GM19468 (cell line): ENCODE data around the gene GNA15.
"Not testable (repeated sequence)": the region's sequence is repeated elsewhere in the genome, so short reads cannot be mapped to it uniquely, and the experiment has no call there.

Experiments used
- ATAC-seq: cut with Tn5 transposase; IDR thresholded peaks from one replicate; pipeline ENCODE4 v1.9.1; 2021; ENCODE audit warnings: mild to moderate bottlenecking, moderate library complexity, moderate number of reproducible peaks; ENCODE audit not compliant: unreplicated experiment; ENCODE audit errors: extremely low read depth

The GNA15 gene

DNA sequence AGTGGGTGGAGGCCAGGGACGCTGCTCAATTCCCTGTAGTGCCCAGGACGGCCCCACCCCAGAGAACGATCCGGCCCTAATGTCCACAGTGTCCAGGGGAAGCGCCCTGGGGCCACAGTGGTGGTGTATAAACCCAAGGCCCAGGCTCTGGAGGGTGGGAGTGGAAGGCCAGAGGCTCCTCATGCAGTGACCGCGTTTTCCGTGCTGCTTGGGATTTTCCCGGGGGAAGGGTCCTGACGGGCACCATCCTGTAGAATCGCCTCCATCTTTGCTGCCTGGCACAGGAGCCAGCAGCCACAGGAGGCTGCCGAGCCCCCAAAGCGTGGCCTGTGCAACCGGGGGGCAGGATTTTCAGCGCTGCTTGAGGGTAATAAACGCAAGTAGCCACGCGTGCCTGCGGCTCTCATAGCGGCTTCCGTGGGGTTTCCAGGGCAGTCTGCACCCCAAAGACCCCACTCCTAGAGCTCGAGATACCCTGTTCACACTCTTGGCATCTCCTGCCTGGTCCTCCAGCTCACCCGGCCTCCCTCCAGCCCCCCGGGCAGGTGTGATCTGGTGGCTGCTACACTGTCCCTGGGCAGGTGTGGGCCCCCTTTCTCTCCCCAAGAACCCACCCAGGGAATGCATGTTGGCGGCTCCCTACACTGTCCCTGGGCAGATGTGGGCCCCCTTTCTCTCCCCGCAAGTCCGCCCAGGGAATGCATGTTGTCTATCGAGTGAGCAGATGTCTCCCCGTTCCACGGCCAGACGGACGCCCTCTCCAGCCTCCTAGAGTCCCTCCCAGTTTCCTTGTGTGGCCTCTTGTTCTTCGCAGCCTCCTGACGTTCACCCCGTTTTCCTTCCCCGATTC lies 52.1 kb downstream of the GNA15 start:
- ATAC-seq: no peak

DNA sequence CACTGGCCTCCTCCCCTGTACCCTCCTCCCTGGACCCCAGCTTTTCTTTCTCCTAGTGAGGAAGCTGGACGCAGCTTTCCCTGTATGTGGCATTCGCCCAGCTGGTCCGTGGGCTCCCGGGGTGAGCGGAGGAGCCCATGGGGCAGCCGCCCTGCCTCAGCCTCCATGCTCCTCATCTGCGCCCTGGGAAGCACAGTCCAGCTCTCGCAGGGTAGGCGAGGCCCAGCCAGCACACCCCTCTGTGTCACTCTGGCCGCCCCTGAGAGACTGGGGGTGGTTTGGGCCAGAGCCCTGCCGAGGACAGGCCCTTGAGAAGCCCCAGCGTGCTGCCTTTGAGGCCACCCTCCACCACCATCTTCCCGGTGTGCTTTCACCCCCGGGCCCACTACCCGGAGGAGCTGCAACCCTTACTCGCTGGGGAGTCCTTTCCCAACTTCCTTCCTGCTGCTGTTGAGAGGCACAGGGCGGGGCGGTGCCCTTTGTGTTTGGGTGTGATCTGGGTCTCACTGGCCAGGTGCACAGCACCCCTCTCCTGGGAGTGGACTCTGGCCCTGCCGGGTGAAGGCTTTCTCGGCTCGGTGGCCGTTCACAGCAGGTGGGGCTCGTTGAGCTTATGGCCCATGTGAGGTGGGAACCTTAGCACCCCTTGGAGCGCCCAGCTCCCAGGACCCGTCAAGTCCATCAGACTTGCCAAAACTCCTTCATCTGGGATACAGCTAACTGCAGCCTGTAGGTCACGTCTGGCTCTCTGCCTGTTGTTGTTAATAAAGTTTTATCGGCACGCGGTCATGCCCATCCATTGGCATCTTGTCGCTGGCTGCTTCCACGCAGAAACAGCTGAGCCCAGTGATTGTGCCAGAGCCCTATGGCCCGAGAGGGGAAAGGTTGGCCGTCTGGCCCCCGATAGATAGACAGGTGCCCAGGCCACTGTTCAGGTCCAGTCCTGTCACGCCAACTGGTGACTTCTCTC lies 53.1 kb downstream of the GNA15 start:
- no peak for ATAC-seq

DNA sequence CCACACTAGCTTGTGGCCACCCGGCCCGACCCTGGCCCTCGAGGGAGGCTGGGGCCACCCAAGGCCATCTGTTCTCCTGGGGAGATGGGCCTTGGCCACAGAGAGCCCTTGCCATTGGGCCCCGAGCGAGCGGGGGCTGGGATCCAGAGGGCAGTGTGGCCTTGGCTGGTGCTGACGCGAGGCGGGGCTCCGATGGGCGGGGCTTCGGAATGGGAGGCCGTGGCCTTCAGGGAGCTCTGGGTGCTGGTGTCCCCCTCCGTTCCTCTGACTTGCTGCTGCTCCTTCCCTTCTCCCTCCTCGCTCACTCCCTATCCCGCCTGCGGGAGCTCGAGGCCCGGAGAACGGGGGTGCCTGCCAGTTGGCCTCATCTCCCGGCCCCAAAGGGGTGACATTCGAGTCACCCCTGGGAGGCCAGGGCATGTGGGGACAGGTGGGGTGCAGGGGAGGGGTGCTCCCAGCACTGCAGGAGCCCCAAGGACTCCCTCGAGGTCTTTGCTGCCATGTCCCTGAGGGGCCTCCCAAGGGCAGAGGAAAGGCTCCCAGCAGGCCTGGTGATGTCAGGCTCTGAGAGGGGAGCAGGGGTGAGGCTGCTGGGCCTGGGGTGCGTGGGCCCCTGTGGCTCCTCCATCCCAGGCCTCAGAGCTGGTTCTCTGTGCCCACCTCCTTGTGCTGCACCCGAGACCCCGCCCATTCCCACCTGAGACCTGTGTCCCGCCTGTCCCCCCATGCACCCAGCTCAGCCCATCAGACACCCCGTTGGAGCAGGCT lies 54.1 kb downstream of the GNA15 start:
- no peak for ATAC-seq

DNA sequence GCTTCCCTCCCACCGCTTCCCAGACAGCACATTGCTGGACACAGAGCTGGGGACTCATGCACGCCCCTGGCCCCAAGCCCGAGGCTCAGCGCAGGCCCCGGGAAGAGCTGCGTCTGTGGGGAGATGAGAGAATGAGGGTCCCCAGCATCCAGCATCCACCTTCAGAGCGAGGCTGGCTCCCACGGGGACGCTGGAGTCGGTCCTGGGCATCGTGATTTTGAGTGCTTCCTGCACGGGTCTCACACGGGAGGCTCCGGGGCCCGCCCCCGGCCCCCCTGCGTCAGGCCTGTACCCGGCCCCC lies 54.6 kb downstream of the GNA15 start:
- no peak for ATAC-seq

DNA sequence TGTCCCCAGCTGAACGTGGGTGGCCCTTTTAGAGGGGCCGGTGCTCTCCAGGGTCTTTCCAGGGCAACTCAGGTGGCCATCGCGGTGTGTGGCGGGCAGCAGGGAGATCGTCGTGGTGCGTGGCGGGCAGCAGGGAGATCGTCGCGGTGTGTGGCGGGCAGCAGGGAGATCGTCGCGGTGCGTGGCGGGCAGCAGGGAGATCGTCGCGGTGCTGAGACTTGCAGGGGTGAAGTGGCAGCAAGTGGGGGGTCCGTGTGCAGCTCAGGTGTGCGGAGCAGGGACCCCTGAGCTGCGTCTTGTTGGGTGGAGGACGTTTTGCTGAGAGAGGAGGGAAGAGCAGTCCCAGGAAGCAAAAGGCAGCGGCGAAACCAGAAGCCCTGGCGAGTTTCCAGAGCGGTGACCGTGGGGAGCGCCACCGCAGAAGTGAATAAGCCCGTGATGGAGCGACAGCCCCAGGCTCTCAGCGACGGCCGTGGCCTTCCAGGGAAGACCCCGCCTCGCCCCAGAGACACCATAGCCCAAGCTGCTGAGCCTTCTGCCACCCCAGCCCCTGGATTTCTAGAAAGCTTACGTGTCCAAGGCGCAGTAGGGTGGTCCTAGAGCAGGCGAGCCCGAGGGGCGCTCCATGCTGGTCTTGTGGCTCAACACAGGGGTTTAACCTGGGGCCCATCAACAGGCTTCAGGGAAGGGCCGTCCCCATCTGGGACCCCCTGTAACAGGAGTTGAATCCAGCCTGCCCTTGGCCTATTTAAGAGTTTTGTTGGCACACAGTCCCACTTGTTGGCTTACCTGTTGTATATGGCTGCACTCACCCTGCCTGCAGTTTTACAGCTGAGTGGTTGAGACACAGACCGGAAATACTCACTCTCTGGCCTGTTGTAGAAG lies 55.3 kb downstream of the GNA15 start:
- no peak for ATAC-seq

DNA sequence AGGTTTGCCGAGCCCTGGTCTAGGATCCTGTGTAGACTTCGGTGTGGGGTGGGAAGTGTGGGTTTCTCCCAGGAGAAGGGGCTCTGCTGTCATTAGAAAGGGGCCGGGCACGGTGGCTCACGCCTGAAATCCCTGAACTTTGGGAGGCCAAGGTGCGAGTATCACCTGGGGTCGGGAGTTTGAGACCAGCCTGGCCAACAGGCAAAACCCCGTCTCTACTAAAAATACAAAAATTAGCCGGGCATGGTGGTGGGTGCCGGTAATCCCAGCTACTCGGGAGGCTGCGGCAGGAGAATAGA lies 55.9 kb downstream of the GNA15 start:
- ATAC-seq: not testable (repeated sequence)

DNA sequence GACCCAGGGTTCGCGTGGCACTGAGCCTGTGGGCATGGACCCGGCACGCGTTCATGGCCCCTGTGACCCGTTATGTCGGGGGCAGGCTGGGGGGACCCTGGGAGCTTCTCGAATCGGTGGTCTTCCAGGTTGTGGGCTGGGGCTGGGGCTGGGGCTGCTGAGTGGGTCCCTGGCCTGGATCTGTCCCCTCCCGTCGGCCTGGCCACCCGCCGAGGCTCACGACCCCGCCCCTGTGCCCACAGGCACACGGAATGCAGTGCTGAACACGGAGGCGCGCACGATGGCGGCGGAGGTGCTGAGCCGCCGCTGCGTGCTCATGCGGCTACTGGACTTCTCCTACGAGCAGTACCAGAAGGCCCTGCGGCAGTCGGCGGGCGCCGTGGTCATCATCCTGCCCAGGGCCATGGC lies 56.4 kb downstream of the GNA15 start:
- ATAC-seq: no peak

DNA sequence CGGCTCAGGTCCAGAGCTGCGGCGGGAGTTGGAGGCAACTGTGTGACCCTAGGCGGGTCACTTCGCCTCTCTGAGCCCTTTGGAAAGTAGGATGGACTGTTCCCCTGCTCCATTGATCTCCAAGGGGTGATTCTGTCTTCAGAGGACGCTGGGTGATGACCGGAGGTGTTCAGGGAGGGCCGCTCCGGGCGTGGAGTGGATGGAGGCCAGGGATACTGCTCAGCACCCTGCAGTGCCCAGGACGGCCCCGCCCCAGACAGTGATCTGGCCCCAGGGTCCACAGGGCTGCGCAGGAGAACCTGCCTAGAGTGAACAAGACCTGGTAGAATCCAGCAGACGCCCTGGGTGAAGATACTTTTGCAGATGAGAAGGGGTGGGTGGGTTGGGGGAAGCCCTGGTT lies 56.9 kb downstream of the GNA15 start:
- ATAC-seq: no peak

DNA sequence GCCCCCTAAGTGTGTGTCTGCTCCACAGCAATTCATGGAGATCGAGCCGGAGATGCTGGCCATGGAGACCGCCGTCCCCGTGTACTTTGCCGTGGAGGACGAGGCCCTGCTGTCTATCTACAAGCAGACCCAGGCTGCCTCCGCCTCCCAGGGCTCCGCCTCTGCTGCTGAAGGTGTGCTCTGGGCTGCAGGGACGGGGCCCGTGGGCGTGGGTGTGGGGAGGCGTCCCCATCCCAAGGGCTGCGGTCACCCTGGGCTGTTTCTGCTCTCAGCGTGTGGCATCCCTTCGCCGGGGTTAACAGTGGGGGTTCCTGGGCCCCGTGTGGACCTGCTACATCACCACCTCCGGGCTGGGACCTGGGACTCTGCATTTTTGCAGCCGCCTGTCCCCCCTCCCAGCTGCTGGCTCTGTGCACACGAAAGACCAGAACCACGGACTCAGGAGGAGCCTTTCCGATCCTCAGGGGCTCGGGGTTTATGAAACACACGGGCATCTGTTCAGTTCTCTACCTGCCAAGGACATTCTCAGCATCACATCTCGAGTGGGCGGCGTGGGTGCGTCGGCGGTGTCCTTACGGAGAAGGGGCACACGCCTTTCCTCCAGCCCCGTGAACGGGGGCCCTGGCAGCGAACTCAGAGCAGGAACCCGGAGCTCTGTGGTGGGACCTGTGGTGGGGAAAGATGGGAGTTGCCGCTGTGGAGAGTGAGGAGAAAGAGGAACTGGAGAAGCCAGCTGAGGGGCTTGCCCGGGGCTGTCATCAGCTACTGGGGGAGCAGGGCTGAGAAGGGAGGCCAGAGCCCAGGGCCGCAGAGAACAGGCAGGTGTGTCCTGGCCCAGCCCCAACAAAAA lies 57.6 kb downstream of the GNA15 start:
- ATAC-seq: no peak

DNA sequence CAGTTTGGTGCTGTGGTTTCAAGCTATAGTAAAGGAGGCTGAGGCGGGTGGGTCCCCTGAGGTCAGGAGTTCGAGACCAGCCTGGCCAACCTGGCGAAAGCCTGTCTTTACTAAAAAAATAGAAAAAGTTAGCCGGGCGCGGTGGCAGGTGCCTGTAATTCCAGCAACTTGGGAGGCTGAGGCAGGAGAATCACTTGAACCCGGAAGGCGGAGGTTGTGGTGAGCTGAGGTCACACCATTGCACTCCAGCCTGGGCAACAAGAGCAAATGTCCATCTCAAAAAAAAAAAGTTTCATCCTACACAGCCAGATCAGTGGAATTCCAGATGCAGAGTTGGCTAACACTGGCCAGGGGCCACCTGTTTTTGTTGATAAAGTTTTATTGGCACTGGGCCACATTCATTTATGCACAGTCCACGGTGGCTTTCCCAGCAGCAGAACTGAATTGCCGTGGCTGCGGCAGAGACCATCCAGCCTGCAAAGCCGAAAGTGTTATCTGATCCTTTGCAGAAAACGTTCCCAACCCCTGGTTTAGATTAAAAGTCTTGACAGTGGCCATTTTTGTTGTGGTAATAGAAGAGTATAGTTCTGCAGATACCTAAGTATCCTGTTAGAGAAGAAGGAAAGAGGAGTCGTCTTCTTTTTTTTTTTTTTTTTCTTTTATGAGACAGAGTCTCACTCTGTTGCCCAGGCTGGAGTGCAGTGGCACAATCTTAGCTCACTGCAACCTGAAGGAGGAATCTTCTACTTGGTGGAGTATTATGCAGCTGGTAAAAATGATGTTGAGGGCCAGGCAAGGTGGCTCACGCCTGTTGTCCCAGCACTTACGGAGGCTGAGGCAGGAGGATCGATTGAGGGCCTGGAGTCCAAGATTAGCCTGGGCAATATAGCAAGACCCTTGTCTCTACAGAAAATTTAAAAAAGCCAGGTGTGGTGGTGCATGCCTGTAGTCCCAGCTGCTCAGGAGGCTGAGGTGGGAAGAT lies 58.6 kb downstream of the GNA15 start:
- ATAC-seq: no peak

DNA sequence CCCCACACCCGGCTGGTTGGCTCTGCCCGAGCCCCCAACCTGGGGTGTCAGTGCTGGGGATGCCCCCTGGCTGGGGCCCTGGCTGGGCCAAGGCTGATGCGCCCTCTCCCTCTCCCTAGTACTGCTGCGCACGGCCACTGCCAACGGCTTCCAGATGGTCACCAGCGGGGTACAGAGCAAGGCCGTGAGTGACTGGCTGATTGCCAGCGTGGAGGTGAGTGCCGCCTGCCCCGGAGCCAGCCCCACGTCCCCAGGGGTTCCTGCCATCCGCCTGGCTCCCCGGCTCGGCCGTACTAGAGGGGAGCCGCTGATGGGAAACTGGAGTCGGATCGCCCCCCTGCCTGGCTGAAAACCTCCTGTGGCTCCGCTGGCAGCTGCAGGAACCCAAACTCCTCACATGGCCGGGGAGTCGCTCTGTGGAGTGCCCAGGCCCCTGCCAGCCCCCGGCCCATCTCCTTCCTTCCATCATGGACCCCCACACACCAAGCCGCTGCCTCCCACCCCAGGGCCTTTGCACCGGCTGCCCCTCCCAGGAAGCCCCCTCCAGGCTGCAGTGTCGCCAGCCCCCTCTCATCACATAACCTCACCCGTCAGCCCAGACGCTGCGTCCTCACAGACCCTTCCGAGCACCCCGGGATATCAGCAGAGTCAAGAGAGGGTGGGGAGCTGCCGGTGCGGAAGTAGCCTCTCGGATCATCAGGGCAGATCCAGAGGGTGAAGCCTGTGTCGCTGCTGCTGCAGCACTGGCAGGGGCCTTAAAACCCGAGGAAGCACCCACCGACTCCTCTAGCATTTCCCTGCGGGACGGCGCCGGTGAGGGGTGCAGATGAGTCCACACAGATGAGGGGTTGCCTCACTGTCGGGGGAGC lies 60.5 kb downstream of the GNA15 start:
- ATAC-seq: no peak

DNA sequence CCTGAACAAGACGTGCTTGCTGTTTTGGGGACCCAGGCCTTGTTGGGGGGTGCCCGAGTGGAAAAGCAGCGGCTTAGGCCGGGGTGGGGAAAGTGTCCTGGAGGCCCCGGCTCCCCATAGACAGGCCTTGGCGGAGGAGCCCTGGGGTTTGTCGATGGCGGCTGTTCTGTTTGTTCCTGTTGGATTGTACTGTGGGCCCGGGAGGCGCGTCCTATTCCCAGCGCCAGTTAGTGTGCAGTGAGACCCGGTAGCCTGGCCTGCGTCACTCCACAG lies 61.0 kb downstream of the GNA15 start:
- ATAC-seq: no peak

DNA sequence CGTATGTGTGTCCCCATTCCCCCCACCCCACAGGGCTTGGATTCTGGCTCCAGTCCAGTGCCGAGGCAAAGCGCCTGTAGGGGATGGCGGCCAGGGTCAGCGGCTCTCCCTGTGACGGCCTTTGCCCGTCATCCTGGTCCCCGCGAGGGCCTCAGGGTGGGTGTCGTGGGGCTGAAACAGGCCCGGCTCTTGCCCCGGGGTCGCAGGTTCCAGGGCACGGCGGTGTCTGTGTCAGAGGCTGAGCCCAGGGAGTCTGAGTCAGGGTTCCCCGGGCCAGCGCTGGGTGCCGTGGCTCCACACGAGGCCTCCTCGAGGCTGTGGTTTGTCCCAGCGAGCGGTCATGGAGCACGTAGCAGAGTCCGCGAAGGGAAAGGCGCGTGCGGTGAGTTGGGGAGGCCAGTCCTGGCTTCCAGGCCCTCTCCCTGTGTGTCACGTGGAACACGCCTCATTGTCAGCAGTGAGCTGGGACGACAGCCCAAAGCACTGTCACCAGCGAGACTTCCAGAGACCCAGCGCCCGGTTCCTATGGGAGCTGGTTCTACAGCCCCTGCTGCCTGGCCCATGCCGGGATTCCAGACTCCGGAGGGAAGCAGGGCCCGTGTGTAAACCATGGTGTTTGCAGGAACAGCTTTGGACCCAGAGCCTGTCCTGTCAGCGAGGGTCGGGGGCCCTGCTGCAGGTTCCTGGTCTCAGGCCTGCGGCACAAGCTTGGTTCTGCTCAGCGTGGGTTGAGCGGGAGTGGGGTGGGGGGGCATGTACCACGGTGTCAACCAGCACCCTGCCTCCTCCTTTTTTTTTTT lies 63.3 kb downstream of the GNA15 start:
- no peak for ATAC-seq

DNA sequence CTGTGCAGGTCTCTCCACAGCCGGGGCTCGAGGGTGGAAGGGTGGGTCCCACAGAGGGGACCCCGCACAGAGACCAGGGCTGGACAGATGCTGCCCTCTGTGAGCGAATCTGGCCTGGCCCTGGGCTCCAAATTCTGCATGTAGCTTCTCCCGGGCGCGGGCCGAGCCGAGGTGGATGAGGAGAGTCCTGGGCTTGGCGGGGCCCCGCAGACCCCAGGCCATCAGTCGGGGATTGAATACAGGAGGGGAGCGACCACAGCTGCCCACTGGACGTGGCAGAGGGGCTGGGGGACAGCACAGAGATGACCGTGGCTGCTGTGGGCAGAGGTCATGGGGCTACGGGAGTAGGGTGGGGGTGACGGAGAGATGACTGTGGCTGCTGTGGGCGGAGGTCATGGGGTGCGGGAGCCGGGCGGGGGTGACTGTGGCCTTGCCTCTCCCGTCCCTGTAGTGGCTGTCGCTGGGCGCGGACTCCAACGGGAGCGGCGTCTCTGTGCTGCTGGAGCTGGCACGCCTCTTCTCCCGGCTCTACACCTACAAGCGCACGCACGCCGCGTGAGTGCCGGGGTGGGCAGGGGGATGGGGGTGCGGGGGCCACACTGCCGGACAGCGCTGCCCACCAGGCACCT lies 65.4 kb downstream of the GNA15 start:
- ATAC-seq: no peak

DNA sequence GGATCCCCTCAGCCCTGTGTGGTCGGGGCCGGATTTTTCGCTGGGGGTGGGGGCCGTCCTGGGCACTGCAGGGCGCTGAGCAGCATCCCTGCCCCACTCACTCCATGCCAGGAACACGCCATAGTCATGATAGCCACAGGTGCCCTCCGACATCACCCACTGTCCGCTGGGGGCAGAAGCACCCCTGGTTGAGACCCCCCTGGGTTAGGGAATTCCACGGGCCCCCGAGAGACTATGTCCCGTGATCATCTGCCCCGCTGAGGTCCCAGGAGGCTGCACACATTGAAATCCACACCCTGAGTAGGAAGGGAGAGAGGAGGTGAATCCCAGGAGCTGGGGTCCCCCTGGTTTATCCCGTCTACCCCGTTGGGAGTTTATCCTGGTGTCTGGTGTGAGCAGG lies 66.1 kb downstream of the GNA15 start:
- no peak for ATAC-seq

DNA sequence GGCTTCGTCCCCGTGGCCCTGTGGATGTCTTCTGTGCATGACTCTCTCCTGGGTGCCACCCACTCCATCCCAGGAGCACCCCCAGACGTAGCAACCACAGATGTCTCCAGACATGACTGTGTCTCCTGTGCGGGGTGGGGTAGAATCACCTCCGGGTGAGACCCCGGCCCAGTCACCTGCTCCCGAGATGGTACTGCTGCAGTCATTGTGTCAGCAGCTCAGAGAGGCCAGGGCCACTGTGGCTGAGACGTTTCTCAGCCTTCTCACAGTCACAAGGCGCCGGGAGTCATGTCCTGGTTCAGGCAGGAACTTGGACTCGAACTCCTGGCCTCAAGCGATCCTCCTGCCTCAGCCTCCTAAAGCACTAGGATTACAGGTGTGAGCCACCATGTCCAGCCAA lies 66.5 kb downstream of the GNA15 start:
- no peak for ATAC-seq
